Metanephros (tissue), 1 donor: ENCODE results near the gene COMMD8. TPM values are rescaled to one million over a fixed set of nuclear protein-coding genes. Genes with fewer than 3 reads are reported as not detected.

Experiments used
- total RNA-seq: library from RNA; depleted of rRNA; stranded (reverse); fragments of >200 nt; gene quantifications from one replicate; pipeline ENCODE4 v1.2.3, GENCODE V29; 2014

The COMMD8 gene
- total RNA-seq: 22.1 TPM

GRCh38 chr4:47463235-47463956 lies at the start of gene COMMD8:
TSS of gene COMMD8 (minus strand) at chr4:47463702. CDS start at chr4:47463651, 51 bp downstream.

GRCh38 chr4:47485047-47485692 lies 21.7 kb upstream of the COMMD8 start, which contains the start of gene ATP10D:
TSS of gene ATP10D (plus strand) at chr4:47485275. CDS start at chr4:47512541, 27,266 bp downstream.

Other genes with a start within 250 kb of the COMMD8 start
- 53.3 TPM for gene ATP10D, start 21.6 kb upstream of the COMMD8 start, total RNA-seq